Right renal pelvis (tissue), 4 donors: ENCODE measurements around the gene FGF18. TPM values are rescaled to one million over a fixed set of nuclear protein-coding genes. Genes with fewer than 3 reads are reported as not detected.

ENCODE experiments used
- DNase-seq, 4 donors: peaks; one replicate each; pipeline ENCODE4 v3.0.0-alpha.2; 2013; ENCODE audit warnings: low read depth in 4 of 4, low spot score in 3 of 4, missing footprints in 1 of 4
- polyA plus RNA-seq, 4 donors: library from polyadenylated mRNA; unstranded; fragments of 120-200 nt; gene quantifications; one replicate each; pipeline ENCODE4 v1.2.1, GENCODE V29; 2013; ENCODE audit not compliant: insufficient read length in 4 of 4

Gene FGF18
- polyA plus RNA-seq, 4 donors = 0.37 to 1.0 (median 0.41) TPM

DNA sequence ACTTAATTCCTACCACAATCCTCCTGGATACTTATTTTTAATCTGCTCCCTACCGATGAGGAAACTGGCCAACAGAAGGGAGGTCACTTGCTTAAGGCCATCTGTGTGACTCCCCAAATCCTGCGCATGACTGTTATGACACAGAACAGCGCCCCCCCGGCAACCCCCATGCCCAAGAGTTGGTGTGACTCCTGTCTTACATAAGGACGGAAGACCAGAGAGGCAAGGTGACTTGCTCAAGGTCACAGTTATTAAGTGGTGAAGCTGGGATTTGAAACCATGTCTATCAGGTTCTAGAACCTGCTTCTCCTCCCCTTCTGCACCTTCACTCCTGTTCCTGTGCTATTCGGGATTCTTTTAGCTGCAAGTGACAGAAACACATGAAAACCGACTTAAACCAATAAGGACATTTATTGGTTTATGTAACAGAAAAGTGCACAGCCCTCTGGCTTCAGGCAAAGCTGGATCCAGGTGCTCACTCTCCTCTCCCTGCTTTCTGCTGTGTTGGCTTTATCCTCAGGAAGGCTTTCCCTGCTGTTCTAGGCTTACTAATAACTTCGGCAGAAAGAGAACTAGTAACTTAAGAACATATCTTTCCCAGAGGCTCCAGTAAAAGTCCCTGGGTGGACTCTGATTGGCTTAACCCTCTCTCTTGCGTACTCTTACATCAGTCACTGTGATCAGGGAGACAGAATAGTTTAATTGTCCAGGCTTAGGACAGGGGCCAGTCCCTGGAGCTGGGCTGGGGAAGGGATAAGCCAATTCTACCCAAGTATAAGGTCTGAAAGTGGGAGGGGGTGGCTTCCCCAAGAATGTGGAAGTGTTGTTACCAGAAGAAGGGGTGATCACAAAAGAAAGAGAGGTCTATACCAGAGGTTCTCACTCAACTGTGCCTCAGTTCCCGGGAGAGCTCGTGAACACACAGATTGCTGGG lies 43.7 kb downstream of the FGF18 start:
- no peak for DNase-seq

DNA sequence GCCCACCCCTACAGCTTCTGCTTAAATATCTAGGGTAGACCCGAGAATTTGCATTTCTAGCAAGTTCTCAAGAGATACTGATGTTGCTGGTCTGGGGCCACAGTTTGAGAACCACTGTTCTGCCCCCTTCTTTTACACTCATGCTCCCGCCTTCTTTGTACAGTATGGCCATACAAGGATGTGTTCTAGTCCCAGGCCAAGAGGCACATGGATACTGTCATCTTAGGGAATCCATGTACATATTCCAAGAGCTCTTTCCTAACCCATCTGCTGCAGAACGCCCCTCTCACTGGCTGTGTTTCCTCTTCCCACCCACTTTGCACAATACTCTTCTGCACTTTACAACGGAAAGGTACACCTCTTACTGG lies 44.4 kb downstream of the FGF18 start:
- no peak for DNase-seq

DNA sequence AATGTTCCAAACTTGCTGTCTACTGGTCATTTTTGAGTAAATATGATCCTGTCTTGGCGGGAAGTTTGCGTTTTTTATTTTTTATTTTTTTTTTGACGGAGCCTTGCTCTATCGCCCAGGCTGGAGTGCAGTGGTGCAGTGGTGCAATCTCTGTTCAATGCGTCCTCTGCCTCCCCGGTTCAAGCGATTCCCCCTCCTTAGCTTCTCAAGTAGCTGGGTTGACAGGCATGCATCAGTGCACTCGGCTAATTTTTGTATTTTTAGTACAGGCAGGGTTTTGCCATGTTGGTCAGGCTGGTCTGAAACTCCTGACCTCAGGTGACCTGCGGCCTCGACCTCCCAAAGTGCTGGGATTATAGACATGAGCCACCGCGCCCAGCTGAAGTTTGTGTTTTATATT lies 45.4 kb downstream of the FGF18 start:
- no peak for DNase-seq

DNA sequence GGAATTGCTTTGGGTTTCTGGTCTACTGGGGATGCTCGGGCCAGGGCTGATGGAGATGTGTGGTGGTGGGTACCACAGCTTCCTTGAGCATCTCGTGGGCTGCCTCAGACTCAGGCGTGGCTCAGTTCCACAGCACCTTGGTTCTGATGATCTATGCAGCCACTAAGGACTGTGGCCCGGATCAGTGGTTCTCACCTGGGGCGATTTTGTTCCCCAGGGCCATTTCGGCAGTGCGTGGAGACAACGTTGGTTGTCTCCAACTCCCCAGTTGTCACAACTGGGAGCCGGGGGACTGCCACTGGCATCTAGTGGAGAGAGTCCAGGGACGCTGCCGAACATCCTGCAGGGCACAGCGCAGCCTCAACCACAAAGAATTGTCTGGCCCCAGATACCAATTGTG lies 47.7 kb downstream of the FGF18 start:
- DNase-seq = no peak

DNA sequence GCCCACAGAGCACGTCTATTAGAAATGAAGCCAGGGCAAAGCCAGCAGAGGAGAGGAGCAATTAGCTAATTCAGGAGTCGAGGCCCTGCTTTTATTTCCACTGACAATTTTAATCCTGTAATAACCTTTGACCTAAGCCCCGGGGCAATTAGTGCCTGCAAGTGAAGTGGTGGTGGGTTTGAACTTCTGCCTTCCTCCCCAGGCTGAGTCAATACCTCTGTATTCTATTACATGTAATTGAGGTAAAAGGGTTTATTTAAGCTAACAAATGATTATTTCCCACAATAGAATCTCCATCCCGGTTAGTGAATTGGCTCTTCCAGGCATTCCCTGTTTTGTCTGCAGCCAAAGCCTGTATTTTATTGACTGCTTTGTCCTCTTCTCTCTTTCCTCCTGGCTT lies 49.9 kb downstream of the FGF18 start:
- DNase-seq = no peak

DNA sequence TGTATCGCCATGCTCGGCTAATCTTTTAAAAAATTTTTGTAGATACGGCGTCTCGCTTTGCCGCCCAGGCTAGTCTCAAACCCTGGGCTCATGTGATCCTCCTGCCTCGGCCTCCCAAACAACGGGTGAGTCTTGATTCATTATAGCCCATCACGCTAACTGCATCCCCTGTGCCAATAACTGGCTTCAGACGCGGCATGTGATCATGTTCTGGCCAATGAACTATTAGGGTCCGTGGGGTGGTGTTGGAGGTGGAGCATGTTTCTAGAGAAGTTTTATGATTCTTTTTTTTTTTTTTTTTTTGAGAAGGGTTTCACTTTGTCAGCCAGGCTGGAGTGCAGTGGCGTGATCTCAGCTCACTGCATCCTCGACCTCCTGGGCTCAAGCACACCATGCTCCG lies 51.0 kb downstream of the FGF18 start:
- DNase-seq = no peak

DNA sequence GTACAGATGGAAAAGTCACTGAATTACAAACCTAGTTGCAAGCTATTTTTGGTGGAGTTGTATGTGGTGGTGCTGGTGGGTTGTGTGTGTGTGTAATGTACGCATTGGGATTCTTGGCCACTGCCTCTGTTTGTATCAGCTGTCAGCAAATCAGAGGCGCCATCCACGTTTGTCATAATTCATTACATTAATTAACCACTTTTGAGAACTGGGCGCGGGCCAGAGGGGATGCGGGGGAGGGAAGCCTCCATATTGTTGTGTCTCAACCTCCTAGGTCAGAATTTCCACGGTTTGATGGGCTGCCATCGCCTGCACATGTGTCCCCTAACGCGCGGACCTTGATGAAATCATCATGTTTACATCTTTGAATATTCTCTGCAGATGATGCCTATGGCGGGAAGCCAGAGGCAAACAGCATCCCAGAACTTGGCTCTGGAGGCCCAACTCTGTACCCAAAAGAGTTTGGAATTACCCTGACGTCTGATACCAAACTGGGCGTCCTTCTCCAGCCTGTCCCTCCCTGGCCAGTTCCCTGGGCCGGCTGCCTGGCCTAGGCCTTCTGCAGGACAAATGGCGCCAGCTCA lies 54.9 kb downstream of the FGF18 start:
- DNase-seq = no peak

DNA sequence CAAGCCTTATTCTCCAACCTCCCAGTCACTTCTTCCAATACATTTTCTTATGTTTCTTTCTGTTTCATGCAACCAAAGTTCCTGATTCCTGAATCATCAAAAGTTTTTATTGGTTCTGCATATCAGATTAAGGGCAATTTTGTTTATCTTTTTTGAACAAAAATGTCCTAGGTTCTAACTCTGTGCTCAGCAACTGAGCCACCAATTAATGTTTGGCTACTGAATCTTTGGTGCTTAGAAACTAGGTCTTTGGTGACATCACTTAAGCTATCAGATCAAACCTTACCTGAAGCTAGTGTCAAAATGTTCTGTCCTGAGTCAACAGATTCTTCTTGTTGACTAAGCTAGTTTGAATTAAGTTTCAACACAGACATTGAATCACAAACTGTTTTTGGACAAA lies 56.1 kb downstream of the FGF18 start:
- no peak for DNase-seq

DNA sequence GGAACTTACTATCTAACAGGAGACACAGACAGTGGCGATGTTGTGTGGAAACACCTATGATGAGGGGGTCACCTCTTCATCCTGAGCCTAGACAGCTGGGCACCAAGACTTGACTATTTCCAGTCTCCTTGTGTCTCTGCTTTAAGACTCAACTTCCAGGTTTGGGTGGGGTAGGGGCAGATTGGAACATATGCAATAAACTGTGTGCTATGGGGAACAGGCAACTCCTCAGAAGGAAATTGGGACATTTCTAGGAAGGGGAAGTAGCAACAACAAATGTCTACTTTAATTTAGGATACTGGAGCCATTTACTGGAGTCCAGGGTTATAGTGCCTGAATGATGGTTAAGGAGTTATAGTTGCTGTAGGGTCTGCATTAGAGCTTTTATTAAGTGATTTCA lies 57.3 kb downstream of the FGF18 start:
- no peak for DNase-seq

DNA sequence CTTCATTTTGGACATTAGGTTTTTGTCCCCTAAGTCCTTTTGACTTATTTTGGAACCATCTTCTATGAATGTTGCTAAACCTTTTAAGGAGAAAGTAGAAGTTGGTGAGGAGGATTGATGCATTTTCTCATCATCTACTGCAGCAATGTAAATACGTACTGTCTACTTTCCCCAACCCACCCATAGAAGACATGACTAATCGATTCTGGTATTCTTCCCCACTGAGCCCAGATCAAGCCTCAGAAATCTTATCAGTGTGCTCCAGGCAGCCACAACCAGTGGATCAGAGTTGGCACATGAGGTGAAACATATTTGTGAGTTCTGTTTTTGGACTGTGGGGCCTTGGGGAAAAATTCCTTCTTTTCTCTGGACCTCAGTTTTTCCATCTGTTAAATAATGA lies 57.7 kb downstream of the FGF18 start:
- DNase-seq = no peak

DNA sequence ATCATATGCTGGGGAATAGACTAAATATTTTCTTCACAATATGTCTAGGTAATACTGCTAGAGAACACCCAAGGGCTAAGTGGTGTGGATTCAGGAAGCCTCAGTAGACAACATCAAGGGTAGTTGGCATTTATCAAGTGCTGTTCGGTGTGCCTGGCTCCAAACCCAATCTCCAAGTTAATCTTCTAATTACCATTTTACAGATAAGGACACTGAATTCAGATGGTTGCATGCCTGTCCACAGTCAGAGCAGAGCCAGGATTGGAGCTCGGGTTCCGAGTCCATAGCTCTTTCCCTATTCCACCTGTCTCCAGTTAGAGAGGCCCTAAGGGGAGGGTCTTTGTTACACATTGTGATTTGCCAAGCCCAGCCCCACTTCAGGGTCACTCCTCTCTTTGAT lies 58.2 kb downstream of the FGF18 start:
- no peak for DNase-seq

DNA sequence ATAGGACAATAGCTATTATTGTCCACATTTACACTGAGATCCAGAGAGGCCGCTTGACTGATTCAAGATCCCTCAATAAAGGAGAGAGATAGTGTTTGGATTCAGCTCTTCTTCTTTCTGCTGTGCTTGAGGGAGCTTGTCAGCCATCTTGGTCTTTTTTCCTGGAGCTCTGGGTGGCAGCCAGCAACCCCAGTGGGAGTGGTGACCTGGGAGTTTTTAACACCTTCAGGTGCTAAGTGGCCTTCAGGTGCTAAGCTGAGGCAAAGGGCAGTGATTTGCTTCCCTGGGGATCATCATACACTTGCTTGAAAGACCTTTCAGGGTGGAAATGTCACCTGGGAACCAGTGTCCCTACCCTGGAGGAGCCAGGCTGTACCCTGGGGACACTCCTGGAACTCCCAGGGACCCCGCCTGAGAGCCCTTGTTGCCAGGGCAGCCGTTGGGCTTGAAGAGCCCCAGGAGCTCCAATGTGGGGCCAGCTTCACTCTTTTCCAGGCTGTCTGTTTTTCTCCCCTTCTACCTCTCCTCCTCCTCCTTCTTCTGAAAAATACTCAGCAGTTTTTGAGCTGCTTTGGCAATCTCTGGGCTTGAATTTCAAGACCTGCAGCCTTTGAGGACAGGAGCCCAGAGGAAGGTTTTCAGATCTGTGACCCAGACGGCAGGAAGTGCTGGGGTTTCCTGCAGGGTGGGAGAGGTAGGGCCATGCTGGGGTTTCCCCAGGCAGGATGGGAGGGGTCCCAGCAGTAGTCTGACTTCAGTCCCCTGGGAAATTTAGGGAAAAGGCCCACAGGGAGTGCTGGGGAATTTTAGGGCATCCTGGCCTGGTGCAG lies 59.7 kb downstream of the FGF18 start:
- no peak for DNase-seq

DNA sequence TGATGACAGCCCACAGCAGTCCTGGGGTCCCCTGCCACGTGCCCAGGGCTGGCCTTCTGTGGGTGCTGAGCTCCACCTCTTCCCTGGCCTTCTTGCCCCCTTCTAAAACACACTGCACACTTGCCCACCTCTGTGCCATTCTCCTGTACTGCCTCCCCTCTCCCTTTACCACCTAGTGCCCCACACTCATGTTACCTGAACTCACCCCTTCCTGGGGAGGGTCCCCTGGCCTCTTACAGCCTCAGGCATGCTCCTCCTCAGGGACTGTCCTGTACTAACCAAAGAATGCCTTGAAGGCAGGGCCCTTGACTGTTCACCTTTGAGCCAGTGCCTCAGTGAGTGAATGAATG lies 60.3 kb downstream of the FGF18 start:
- DNase-seq = no peak

DNA sequence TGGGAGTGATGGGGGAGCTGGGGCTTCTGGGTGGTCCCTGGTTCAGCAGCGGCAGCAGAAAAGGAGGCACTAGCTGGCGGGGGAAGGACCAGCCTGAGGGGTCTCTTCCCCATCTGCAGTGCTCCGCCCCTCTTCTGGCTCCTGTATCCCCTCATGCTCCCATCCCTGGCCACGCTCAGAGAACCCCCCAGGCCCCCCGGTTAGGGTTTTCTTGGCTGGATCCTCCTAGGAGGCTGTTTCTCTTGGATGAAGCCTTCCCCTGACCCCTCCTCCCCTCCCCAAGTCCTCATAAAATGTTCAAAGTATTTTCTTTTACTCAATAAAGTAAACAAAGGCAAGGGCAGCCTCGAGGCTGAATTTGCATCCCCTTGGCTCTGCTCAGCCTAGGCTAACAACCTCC lies 60.8 kb downstream of the FGF18 start:
- DNase-seq = no peak

DNA sequence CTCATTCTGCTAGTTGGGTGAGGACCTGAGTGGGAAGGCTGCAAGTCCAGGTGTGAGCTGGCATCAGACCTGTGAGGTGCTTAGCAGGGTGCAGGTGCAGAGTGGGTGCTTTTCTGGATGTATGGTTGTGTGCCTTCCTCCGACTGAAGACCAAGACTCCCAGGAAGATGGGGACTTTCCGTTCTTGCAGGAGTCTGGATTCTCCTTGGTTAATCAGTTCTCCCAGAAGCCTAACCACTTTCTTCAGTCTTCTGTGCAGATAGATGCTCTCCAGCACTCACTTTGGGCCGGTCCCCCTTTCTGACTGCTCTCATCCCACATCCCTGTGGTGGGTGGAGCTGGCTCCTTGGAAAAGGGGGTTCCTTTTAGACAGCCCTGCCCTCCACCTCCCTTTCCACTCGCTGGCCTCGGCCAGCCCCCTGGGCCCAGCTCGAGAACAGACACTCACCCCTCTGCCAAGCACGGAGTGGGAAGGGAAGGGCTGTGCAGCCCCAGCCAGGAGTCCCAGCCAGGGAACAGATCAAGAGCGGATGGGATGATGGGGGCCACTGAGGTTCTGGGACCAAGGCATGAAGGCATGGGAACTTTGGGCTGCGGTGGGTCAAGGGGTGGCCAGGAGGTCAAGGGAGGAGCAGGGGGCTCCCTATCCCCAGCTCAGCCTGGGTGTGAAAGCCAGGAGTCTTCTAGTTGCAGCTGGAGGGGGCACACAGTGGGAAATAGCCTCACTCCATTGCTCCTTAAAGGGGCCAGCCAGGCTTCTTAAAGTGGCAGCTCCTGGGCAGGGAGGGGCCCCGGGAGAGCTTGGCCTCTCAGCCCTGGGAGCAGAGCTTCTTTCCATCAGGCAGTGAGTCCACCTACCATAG lies 62.4 kb downstream of the FGF18 start:
- DNase-seq = no peak

DNA sequence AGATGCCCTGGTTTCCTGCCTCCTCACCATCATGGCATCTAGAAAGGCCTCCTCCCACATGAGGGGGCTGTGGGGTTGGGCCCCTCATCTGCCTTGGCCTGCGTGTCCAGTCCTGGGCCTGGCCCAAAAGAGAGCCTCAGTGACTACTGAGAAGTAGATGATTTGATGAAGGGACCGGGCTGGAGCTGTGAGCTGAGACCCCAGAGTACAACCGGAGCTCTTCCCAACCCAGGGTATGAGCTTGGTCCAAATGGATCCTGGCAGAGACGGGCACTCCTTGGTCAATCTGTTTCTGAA lies 62.9 kb downstream of the FGF18 start:
- no peak for DNase-seq

DNA sequence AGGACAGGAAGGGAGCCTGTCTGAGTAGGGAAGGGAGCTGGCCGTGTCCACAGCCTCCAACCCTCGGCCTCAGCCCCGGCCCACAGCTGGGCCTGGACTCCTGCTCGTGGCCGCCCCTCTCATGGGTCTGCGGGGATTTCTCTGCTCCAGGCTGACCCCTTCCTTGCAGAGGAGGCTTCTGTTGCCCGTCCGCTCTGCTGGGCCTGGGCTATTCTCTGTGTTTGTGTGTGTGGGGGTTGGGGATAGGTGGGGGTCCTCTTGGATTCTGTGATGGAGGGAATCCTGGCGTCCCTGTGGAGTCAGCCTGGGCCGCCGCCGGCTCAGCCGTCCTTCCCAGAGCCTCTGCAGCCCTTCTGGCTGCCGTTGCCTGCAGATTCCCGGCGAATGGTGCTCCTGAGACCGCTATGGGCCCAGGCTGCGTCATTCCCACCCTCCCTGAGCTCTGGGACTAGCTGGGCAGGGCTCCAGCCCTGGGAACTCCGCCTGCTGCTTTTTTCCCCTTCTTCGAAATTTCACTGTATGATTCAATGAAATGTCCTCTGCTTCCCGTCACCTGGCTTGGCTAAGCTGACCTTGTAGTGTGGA lies 64.2 kb downstream of the FGF18 start:
- no peak for DNase-seq

DNA sequence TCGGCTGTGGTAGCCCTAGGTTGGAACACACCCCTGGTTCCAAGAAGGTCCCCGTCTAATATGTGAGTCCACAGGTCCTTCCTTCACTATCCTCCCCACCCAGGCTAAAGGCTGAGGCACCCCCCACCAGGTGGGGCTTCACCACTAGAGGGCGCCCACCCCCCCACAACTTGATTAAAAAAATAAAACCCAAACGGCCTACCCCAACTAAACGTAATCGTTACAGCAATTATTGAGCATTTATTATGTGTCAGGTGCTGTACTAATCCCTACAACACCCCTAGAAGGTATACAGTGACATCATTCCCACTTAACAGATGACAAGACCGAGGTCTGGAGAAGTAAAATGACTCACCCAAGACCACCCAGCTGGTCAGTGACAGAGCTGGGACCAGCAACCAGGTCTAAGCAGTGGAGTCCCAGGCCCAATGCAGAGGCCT lies 65.0 kb downstream of the FGF18 start:
- no peak for DNase-seq

DNA sequence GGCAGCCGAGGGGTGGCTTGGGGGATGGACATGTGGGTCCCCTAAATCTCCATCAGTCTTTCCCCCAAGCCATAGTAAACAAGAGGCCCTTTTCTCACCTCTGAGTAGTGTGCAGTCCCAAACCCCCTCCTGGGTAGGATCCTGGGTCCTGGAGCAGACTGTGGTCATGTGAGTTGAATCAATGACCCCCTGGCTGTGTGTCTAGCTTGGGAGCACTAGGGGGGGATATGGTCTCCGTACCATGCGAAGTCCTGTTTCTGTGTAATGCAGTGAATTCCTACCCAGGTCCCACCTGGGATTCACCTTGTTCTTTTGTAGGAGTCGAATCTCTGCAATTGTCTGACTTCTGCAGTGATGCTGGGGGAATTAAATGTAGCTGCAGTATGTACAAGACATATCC lies 66.2 kb downstream of the FGF18 start:
- no peak for DNase-seq

DNA sequence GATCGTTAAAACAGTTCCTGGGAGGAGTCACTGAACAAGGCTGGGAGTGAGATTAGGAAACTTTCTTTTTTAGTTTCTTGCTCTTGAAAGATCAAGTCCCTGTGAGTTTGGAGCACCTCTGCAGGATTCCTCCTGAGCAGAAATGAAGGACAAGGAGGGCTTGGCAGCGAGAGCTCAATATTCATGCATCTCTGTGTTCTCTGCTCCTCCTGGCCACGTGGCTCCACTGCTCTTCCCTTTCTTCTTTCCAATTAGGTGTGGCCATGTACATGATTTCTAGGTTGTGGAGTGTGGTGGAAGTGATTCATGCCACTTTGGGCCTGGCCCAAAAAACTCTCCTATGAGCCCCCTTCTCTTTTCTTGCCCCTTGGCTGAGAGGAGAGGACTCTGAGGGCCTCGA lies 67.2 kb downstream of the FGF18 start:
- DNase-seq = no peak

DNA sequence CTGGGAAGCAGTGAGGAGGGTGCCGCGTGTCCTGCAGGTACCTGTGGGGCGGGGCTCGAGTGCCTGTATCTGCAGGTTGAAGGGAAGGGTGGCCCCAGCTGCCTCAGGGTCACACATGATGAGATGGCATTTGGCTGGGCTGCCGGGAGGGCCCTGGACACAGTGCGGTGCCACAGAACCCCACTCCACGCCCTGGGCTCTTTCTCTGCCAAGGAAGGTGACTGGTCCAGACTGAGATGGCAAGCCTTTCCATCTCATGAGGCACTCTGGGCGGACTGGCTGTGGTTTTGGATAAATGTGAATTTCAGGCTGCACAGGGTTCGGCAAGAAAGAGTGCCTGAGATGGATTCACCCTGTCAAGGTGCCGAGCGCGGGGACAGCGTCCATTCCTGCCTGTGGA lies 69.4 kb downstream of the FGF18 start:
- no peak for DNase-seq
